H1 (cell line): ENCODE data around the gene LOXHD1. TPM values are rescaled to one million over a fixed set of nuclear protein-coding genes. Genes with fewer than 3 reads are reported as not detected.

Experiments
- POU5F1 ChIP-seq: IDR thresholded peaks from 2 replicates; pipeline ENCODE4 v1.6.1; 2011; ENCODE audit warnings: low read depth, mild to moderate bottlenecking, low read length, moderate library complexity
- SP2 ChIP-seq: IDR thresholded peaks from 2 replicates; pipeline ENCODE4 v1.6.1; 2012; ENCODE audit warnings: mild to moderate bottlenecking, low read length, inconsistent platforms
- SP4 ChIP-seq: IDR thresholded peaks from 2 replicates; pipeline ENCODE4 v1.6.1; 2012; ENCODE audit warnings: low read length, inconsistent platforms
- USF2 ChIP-seq: IDR thresholded peaks from 2 replicates; pipeline ENCODE4 v1.6.1; 2011; ENCODE audit warnings: low read length, improper control_type of control experiment
- polyA plus RNA-seq, 7 experiments: library from polyadenylated mRNA; depleted of rRNA in 3 of 7; stranded (reverse) in 5 of 7; unstranded in 2 of 7; fragments of >200 nt in 5 of 7; fragments of 200-250 nt in 2 of 7; gene quantifications; 1 replicate in 5 of 7; 2 replicates in 1 of 7; 4 replicates in 1 of 7; pipeline versions ENCODE4 v1.2.1 to v1.2.3, GENCODE V29; 2011 to 2013; ENCODE audit warnings: missing spikeins in 2 of 7, mixed read lengths in 2 of 7
- total RNA-seq: library from RNA; stranded (reverse); fragmentation: NEBNext Ultra II Directional; extraction: Animal tissue kit (Norgen Biotek cat#: 25700); gene quantifications from 2 replicates; pipeline ENCODE4 v1.2.1, GENCODE V29; 2021

LOXHD1 gene
- total and polyA plus RNA-seq, 2 of the 8 experiments (the other 6 are each of a cell fraction or from before 2014, with no cell fraction given) = 0.02 TPM; not detected in 1

- TF ChIP-seq SP2 = no peak
- TF ChIP-seq POU5F1 = no peak
- no peak for TF ChIP-seq USF2
- TF ChIP-seq SP4 = no peak
- TF ChIP-seq, all 59 proteins: peak for 0
These were observed 179.5 kb downstream of the LOXHD1 start (continued) for GRCh38 chr18:46477425-46478011.
